ENCODE measurements around the gene MLKL. TPM values are rescaled to one million over a fixed set of nuclear protein-coding genes. Genes with fewer than 3 reads are reported as not detected.
A peak's percentile ranks its signal among the peaks of the same experiment; 100 is the strongest.

Gene MLKL
- total RNA-seq, 6 experiments from 2014 or later = 2.6 to 13.1 (median 6.1) TPM

- H3K27me3 ChIP-seq = no peaks in the 10 kb centered on the region
- WGBS (ENCODE audit: insufficient coverage, low coverage, low lambda C conversion rate, missing lambda C conversion rate) = 43% methylated on average over 14 of the region's 19 CpGs
- ATAC-seq (peak; percentile 83 to 93 (median 91)), DNase-seq (peak; percentile 78 to 91 (median 86))
- peak; percentile 67 for TF ChIP-seq POLR2A (IDR thresholded peaks at IDR 0.05)
- TF ChIP-seq CTCF (IDR thresholded peaks at IDR 0.05) = no peak
- peaks cover 0 to 17% (median 7%) of the 10 kb centered on the region in 4 donors for H3K4me1 ChIP-seq
- H3K4me3 ChIP-seq = peak overlapping the region; percentile 19 to 52 (median 35)
- peak overlapping the region in 2 of 3 donors; percentile 57 to 79 for H3K27ac ChIP-seq
- H3K36me3 ChIP-seq = peaks cover 0 to 28% (median 2%) of the 10 kb centered on the region in 4 donors
- H3K9me3 ChIP-seq = no peaks in the 10 kb centered on the region
- intact Hi-C loops (cut with DNase I) = no loop called here
These were observed 4.9 kb downstream of the MLKL start for GRCh38 chr16:74695450-74696422.

GRCh38 chr16:74691093-74691855 is 9.4 kb downstream of the MLKL start:
- no peak overlapping the region for H3K4me3 ChIP-seq
- no peaks in the 10 kb centered on the region for H3K27me3 ChIP-seq
- no peak for TF ChIP-seq CTCF (IDR thresholded peaks at IDR 0.05)
- no peak for TF ChIP-seq POLR2A (IDR thresholded peaks at IDR 0.05)
- peaks cover 0 to 28% (median 2%) of the 10 kb centered on the region in 4 donors for H3K36me3 ChIP-seq
- no peak overlapping the region for H3K27ac ChIP-seq
- 85% methylated on average over 5 of the region's 10 CpGs for WGBS (ENCODE audit: insufficient coverage, low coverage, low lambda C conversion rate, missing lambda C conversion rate)
- H3K9me3 ChIP-seq = no peaks in the 10 kb centered on the region
- peak in 1 of 3 donors; percentile 13 for DNase-seq
- peaks cover 0 to 4% (median 0%) of the 10 kb centered on the region in 4 donors for H3K4me1 ChIP-seq
- intact Hi-C loops (cut with DNase I) = no loop called here
- no peak for ATAC-seq

- H3K27ac ChIP-seq = no peak overlapping the region
- TF ChIP-seq POLR2A (IDR thresholded peaks at IDR 0.05) (no peak), CTCF (IDR thresholded peaks at IDR 0.05) (no peak)
- no peak overlapping the region for H3K4me3 ChIP-seq
- H3K36me3 ChIP-seq = peaks cover 0 to 22% (median 3%) of the 10 kb centered on the region in 4 donors
- ATAC-seq (no peak), DNase-seq (no peak)
- H3K27me3 ChIP-seq = no peaks in the 10 kb centered on the region
- intact Hi-C loops (cut with DNase I) = no loop called here
- 89% methylated on average over 4 of the region's 11 CpGs for WGBS (ENCODE audit: insufficient coverage, low coverage, low lambda C conversion rate, missing lambda C conversion rate)
- H3K9me3 ChIP-seq = no peaks in the 10 kb centered on the region
- H3K4me1 ChIP-seq = no peaks in the 10 kb centered on the region
These were observed 18.1 kb downstream of the MLKL start for GRCh38 chr16:74682556-74682955.

- intact Hi-C loops (cut with DNase I) = no loop called here
- Histone ChIP-seq H3K27me3 (no peaks in the 10 kb centered on the region), H3K27ac (no peak overlapping the region), H3K4me3 (no peak overlapping the region), H3K36me3 (peaks cover 0 to 28% (median 3%) of the 10 kb centered on the region in 4 donors), H3K9me3 (no peaks in the 10 kb centered on the region), H3K4me1 (no peaks in the 10 kb centered on the region)
- WGBS (ENCODE audit: insufficient coverage, low coverage, low lambda C conversion rate, missing lambda C conversion rate) = 92% methylated on average over 6 of the region's 6 CpGs
- DNase-seq (no peak), ATAC-seq (no peak)
- TF ChIP-seq CTCF (IDR thresholded peaks at IDR 0.05) = no peak
- no peak for TF ChIP-seq POLR2A (IDR thresholded peaks at IDR 0.05)
These were observed 20.0 kb downstream of the MLKL start for GRCh38 chr16:74680681-74681080.
